GM21619 (cell line): ENCODE measurements around the gene SLC7A5.
"Not testable (repeated sequence)": the region's sequence is repeated elsewhere in the genome, so short reads cannot be mapped to it uniquely, and the experiment has no call there.

ENCODE experiments used
- ATAC-seq: cut with Tn5 transposase; IDR thresholded peaks from one replicate; pipeline ENCODE4 v1.9.1; 2021; ENCODE audit not compliant: unreplicated experiment

The SLC7A5 gene

DNA sequence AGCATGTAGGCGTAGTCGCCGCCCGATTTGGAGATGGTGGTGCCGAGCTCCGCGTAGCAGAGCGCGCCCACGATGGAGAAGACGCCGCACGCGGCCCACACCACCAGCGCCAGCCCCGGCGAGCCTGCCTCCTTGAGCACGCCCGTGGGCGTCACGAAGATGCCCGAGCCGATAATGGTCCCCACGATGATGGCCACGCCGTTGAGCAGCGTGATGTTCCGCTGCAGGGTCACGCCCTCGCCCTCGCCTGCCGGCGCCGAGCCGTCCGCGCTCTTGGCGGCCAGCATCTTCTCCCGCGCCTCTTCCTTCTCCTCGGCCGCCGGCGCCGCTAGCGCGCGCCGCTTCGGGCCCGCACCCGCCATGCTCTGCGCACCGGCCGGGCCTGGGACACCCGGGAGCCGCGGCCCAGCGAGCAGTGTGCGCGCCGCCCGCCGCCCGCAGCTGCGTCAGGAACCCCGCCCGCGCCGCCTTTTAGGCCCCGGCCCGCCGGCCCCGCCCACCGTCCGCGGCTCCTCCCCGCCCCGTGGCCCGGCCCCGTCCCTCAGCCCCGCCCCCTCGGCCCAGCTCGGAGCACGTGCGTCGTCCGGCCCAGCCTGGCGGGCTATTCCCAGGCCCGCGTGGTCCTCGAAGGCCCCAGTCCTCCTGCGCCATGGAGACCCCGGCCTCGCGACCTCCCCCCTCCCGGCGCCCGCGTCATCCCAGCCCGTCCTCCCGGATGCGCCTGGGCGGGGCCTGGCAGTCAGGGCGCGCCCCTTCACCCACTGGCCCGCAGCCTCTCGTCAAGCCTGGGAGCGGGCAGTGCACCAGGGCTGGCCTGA, at the start of gene SLC7A5:
Gene SLC7A5, minus strand, starts transcription at position 447 of the 818 bp plus-strand sequence. Its CDS starts 85 bp downstream, at position 362.
- peak; percentile 54 for ATAC-seq

- ATAC-seq, result no peak
Observed at GRCh38 chr16:87918338-87918737, 49.0 kb upstream of the SLC7A5 start.

DNA sequence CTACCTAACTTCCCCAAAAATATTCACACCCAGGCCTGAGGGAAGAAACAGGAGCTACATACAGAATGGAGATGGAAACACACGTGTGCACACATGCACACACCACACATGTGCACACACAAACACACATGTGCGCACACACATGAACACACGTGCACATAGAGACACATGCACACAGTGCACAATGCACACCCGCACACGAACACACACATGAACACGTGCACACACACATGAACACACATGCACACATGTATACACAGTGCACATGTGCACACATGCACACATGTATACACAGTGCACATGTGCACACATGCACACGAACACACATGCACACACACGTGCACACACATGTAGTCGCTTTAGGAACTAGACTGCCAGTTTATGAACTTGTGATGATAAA, 48.2 kb upstream of the SLC7A5 start:
- ATAC-seq, result no peak

DNA sequence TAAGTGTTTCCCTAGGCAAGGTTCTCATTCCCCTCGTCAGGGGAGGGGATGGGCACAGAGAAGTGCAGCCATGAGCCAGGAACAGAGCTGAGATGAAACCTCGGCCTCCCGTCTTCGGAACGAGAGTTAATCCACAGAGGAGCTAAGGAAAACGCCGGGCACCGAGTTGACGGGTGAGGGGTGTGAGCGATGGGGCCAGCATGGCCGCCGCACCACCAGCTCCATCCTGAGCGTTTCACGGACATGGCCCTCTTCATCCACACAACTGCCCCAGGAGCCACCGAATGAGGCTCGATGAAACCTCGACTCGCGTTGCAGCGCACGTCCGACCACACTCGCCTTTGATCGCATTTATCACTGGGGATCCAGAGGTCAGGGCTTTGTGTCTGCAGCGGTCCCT, 45.5 kb upstream of the SLC7A5 start:
- no peak for ATAC-seq

DNA sequence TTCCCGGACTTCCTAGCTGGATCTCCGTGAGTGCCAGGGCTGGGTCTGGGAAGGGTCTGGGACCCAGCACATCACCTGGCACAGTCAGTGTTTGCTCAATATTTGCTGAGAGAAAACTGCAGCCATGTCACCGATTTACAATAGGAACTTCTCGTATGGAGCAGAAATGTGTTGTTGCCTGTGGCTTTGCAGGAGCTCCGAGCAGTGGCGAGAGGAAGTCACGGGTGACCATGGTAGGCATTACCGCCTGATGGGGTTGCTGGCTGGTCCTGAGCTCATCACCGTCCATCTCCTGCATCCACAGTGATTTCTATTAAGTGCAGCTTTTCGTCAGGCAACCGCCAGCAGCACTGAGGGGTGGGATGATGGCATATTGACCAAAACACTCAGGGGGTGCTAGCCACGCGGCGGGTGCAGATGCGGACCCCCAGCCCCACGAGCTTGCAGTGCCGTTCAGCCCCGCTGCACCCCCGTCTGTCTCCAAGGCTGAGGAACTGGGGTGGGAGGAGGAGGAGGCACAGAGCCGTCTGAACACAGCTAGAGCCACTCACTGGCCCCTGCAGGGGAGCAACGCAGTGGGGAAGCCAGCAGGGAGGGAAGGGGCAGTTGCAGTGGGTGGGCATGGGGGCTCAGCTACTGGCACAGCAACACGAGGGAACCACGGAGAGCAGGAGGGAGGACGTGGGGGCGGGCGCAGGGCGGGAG, 44.9 kb upstream of the SLC7A5 start:
- ATAC-seq, result not testable (repeated sequence)

DNA sequence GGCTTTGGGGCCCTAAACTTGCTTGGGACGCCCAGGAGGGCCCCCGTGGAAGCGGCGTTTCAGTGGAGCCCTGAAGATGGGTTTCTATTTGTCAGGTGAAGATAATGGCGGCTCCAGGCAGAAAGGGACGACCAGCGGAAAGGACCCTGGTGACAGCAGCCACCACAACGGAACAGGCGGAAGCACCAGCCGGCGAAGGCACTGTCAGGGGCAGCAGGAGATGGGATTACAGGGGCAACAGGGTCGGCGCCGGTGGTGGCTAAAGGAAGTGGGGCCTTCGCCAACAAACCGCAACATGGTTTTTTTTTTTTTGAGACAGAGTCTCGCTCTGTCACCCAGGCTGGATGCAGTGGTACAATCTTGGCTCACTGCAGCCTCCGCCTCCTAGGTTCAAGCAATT, 43.4 kb upstream of the SLC7A5 start:
- ATAC-seq, result not testable (repeated sequence)

DNA sequence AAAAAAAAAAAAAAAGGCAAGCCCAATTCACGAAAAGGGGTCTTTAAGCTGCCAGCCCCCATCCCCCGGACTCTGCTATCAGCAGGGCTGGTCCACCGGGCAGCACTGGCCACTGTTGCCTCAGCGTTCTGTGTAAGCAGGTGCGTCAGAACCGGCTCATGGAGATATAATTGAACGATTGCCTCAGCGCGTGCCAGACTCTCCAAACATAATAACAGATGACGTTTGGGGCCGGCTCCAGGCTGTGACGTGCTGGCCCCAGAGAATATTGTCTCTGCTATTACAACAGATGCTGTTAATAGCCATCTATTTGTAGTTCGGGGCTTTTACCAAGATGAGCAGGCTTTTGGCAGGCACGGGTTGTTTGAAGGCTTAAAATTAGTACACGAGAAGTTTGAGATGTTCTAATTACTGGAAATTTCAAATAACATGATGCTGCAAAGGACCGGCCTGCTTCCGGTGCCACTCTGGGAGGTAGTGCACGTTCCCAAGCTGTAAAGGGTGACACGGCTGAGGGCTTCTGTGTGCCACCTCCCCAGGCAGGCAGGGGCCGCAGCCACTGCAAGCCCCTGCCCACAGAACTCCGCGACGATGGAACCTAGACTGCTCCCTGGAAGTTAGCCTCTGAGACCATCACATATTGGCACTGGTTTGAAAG, 41.9 kb upstream of the SLC7A5 start:
- ATAC-seq, result not testable (repeated sequence)

DNA sequence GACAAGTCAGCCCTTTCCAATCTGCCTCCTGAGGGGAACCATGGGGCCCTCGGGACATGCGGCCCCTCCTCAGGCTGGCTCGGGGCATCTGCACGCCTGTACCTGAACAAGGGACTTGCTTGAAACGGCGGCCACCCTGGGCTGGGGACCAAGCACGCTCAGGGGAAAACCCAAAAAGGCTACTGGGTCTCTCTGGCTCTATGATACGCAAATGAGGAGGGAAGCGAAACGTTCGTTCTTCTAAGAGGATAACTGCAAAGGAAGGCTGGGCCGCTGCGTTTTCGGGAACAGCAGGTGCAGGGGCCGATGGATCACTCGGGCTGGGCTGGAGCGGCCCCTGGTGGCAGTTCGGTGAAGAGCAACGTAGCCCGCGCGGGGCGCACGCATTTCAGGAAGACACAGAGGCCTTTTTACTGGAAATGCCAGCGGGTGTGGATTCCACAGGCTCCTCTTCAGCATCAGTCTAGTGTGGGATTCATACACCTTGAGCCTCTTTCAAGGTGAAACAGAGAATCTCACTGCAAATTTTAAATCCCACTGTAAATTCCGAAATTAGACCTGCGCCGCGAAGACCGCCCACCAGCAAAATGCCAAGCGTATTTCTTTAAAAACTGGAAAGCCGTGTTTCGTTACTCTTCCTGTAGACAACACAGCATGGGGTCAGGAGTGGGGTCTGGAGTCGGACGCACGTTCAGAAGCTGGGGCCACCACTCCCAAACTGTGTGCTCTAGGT, 40.1 kb upstream of the SLC7A5 start:
- peak; percentile 92 for ATAC-seq

- ATAC-seq, result not testable (repeated sequence)
Observed at GRCh38 chr16:87908101-87908500, 38.8 kb upstream of the SLC7A5 start.

DNA sequence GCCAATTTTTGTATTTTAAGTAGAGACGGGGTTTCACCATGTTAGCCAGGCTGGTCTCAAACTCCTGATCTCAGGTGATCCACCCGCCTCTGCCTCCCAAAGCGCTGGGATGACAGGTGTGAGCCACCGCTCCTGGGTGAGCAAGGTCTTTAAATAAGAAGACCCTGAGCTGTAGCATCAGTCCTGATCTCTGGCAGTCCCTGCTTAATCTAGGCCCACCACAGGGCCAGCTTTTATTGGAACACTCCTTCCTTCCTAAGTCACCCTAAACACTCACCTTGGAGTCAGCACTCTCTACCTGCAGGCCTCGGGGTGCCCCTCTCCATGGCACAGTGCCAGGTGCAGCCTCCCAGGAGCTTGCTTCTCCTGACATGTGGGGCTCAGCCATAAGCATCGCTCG, 36.2 kb upstream of the SLC7A5 start:
- ATAC-seq, result not testable (repeated sequence)

DNA sequence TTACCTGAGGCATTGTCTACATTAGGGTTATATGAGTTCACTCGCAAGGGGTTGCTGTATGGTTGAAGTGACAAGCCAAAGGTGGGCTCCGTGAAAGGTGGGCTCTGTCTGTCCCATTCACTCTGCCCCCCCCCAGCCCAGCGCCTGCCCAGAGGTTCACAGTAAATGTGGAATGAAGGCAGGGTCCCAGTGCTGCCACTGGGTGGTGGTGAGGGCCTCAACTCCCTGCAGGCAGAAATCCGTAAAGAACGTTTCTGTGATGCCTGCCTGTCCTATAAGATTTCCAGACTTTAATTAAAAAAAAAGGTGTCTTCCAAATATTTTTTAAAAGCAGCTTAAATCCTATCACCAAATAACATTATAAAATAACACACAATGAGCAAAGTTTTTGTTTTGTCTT, 35.7 kb upstream of the SLC7A5 start:
- ATAC-seq, result not testable (repeated sequence)

- not testable (repeated sequence) for ATAC-seq
Observed at GRCh38 chr16:87900489-87900888, 31.2 kb upstream of the SLC7A5 start.

GRCh38 chr16:87897521-87898505, 28.5 kb upstream of the SLC7A5 start:
- ATAC-seq, result no peak

DNA sequence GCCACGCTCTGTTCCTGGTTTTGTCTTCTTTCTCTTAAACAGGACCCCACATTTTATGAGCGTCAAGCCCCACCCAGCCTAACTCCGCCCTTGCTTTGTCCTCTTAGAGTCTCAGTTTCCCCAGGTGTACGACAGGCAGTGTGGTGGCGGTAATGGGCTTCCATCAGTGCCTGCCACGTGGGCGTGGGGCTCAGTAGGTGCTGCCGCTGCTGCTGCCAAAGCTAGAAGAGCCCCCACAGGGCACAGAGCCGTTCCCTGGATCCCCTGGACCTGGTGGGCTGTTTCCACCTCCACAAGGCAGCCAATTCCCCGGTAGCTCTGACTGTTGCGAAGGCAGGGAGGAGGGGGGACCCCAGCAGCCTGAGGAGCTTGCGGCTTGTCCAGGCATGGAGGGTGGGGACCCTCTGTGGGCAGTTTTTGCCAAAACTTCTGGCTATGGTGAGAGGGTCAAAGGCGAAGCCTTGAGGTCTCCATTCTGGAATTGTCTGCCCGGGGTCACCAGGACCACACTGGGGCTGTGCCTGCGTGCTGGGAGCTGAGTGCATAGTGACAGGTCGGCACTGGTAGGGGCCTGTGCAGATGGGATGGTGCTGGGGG, 27.7 kb upstream of the SLC7A5 start:
- ATAC-seq, result not testable (repeated sequence)

- not testable (repeated sequence) for ATAC-seq
Observed at GRCh38 chr16:87896176-87896890, 27.0 kb upstream of the SLC7A5 start.

DNA sequence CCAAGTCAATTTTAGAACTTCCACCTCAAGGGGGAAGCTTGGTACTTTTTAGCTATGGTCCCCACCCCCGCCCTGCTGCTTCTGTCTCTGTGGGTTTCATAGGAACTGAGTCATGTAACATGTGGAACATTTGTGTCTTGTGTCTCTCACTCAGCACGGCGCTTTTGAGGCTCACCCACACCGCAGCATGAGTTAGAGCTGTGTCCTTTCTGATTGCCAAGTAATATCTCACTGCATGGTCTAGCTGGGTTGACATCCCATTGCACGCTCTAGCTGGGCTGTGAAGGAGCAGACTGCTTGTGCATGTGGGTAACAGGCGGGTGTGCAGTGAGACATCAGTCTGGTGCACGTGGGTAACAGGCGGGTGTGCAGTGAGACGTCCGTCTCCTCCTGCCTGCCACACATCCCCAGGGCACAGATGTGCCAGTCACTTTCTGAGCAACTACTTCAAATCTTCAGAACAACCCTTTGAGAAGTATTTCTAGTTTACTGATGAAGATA, 26.4 kb upstream of the SLC7A5 start:
- peak; percentile 66 for ATAC-seq

DNA sequence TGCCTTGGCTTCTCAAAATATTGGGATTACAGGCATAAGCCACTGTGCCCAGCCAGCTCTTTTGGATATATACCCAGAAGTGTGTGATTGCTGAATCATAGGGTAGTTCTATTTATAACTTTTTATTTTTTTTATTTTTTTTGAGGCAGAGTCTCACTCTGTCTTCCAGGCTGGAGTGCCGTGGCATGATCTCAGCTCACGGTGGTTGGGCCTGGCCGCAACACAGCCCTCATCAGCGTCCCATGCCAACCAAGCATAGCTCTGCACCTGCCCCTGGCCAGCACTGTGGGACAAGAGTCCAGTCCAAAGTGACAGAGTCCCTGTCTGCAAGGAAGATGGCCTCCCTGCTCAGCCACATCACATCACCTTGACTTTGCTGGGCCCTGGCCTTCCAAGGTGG, 24.7 kb upstream of the SLC7A5 start:
- not testable (repeated sequence) for ATAC-seq

- ATAC-seq, result no peak
Observed at GRCh38 chr16:87891764-87892163, 22.5 kb upstream of the SLC7A5 start.

DNA sequence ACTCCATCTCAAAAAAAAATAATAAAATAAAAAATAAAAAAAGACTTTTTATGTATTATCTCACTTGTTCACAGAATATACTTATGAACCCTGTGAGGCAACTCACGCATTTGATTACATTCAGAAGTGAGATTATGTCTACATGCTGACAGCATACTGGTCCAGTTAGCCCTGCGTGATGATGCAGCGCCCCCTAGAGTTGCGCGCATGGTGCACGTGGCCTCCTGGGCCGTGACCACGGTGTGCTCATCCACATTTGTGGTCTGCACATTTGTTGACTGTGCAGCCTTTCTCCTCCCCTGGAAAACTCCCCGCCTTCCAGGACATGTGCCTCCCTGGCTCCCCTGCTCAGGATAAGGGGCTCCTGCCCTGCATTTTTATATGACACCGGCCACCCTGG, 20.5 kb upstream of the SLC7A5 start:
- not testable (repeated sequence) for ATAC-seq
